Fibroblast of villous mesenchyme (primary cell): Measurements from ENCODE around the gene IQGAP3. TPM values are rescaled to one million over a fixed set of nuclear protein-coding genes. Genes with fewer than 3 reads are reported as not detected.
"Not testable (repeated sequence)": the region's sequence is repeated elsewhere in the genome, so short reads cannot be mapped to it uniquely, and the experiment has no call there.

ENCODE experiments used
- DNase-seq: peaks from one replicate; pipeline ENCODE4 v3.0.0-alpha.2; 2010; ENCODE audit warnings: low read depth
- H3K4me3 ChIP-seq: 2 replicates; pipeline ENCODE4 v1.5.1; 2011; ENCODE audit warnings: low read depth, mild to moderate bottlenecking, low read length
- CTCF ChIP-seq: IDR thresholded peaks from 2 replicates; pipeline ENCODE4 v1.5.1; 2012; ENCODE audit warnings: low read depth, mild to moderate bottlenecking, low read length; ENCODE audit not compliant: insufficient read depth
- total RNA-seq: library from RNA; depleted of rRNA; stranded (reverse); fragments of >200 nt; gene quantifications from 2 replicates; pipeline ENCODE4 v1.2.3, GENCODE V29; 2012

The IQGAP3 gene
- total RNA-seq, 1 donor: 24.2 TPM

GRCh38 chr1:156589546-156589945 is 17.2 kb upstream of the IQGAP3 start:
- no peak for TF ChIP-seq CTCF
- no peak for DNase-seq
- H3K4me3 ChIP-seq: no peak overlapping the region

- not testable (repeated sequence) for DNase-seq, H3K4me3 ChIP-seq
Measured at GRCh38 chr1:156587927-156588326, 15.6 kb upstream of the IQGAP3 start.

- TF ChIP-seq CTCF: no peak
- no peak for DNase-seq
- no peak overlapping the region for H3K4me3 ChIP-seq
Measured at GRCh38 chr1:156586892-156587477, 14.6 kb upstream of the IQGAP3 start.

- no peak for TF ChIP-seq CTCF
- H3K4me3 ChIP-seq: no peak overlapping the region
- no peak for DNase-seq
Measured at GRCh38 chr1:156586323-156586722, 14.0 kb upstream of the IQGAP3 start.

GRCh38 chr1:156584813-156585212 is 12.4 kb upstream of the IQGAP3 start:
- TF ChIP-seq CTCF: peak; percentile 26
- DNase-seq: no peak
- H3K4me3 ChIP-seq: no peak overlapping the region

- peak; percentile 85 for DNase-seq
- H3K4me3 ChIP-seq: no peak overlapping the region
- peak; percentile 94 for TF ChIP-seq CTCF
Measured at GRCh38 chr1:156583821-156584622, 11.7 kb upstream of the IQGAP3 start.

GRCh38 chr1:156582388-156583017 is 10.1 kb upstream of the IQGAP3 start:
- TF ChIP-seq CTCF: no peak
- H3K4me3 ChIP-seq: no peak overlapping the region
- DNase-seq: no peak
